Left lung (tissue), 10 donors: Measurements from ENCODE around the gene NUDCD3. TPM values are rescaled to one million over a fixed set of nuclear protein-coding genes. Genes with fewer than 3 reads are reported as not detected.

Experiments
- ATAC-seq: fragments of 200-7000 bp; cut with Tn5 transposase; one replicate; pipeline ENCODE4 v1.9.1; 2020; ENCODE audit warnings: moderate library complexity
- DNase-seq, 4 donors: peaks; one replicate each; pipeline ENCODE4 v3.0.0-alpha.2; 2013 to 2020
- H3K27ac ChIP-seq, 2 donors: fragments of 200-600 bp; sonication (generic) in 1 of 2; one replicate each; pipeline versions ENCODE4 v1.5.0 to v1.8.0; 2020 to 2021
- H3K27me3 ChIP-seq, 2 donors: fragments of 200-600 bp; sonication (generic) in 1 of 2; one replicate each; pipeline versions ENCODE4 v1.5.0 to v1.8.0; 2020 to 2021
- H3K36me3 ChIP-seq, 2 donors: fragments of 200-600 bp; sonication (generic) in 1 of 2; one replicate each; pipeline versions ENCODE4 v1.5.0 to v1.8.0; 2020 to 2021
- H3K4me1 ChIP-seq, 2 donors: fragments of 200-600 bp; one replicate each; pipeline ENCODE4 v1.8.0; 2021
- H3K4me3 ChIP-seq, 2 donors: fragments of 200-600 bp; sonication (generic) in 1 of 2; one replicate each; pipeline versions ENCODE4 v1.5.0 to v1.8.0; 2020 to 2021; ENCODE audit warnings: mild to moderate bottlenecking in 1 of 2
- H3K9me3 ChIP-seq, 2 donors: fragments of 200-600 bp; sonication (generic) in 1 of 2; one replicate each; pipeline versions ENCODE4 v1.5.0 to v1.8.0; 2020 to 2021
- CTCF ChIP-seq, 2 donors: fragments of 200-600 bp; sonication (generic) in 1 of 2; IDR thresholded peaks; one replicate each; pipeline versions ENCODE4 v1.5.0 to v1.8.0; 2021; ENCODE audit warnings: antibody characterized with exemption in 2 of 2
- intact Hi-C, 2 donors: fragments of 100-400 bp; cut with DNase I; formaldehyde crosslinking; loops; one replicate each; pipeline versions ENCODE4 v1.11.2 to v1.14.2; 2022
- polyA plus RNA-seq, 6 donors: library from polyadenylated mRNA; unstranded; fragments of 120-200 nt; gene quantifications; one replicate each; pipeline ENCODE4 v1.2.1, GENCODE V29; 2013; ENCODE audit not compliant: insufficient read length in 6 of 6
- total RNA-seq, 2 donors: library from RNA; stranded (reverse); fragmentation: NEBNext Ultra II Directional; extraction: Animal tissue kit (Norgen Biotek cat#: 25700); gene quantifications; one replicate each; pipeline ENCODE4 v1.2.1, GENCODE V29; 2021
- donor health status: DM: no; HTN: yes; CAD: no.
- donor health status: DM: no; HTN: no; CAD: no.

Gene NUDCD3
- total and polyA plus RNA-seq, 8 donors = 88.6 to 101 (median 90.7) TPM

GRCh38 chr7:44341401-44341800, 149.1 kb downstream of the NUDCD3 start:
- H3K36me3 ChIP-seq = no peaks in the 10 kb centered on the region
- no peak for TF ChIP-seq CTCF (IDR thresholded peaks at IDR 0.05)
- H3K4me3 ChIP-seq = no peak overlapping the region
- no peak overlapping the region for H3K27ac ChIP-seq
- intact Hi-C loops = no loop called here
- no peak for ATAC-seq
- H3K4me1 ChIP-seq = no peaks in the 10 kb centered on the region
- peaks cover 0 to 11% of the 10 kb centered on the region in 2 donors for H3K9me3 ChIP-seq
- peaks cover 0 to 5% of the 10 kb centered on the region in 2 donors for H3K27me3 ChIP-seq
- no peak for DNase-seq

- Histone ChIP-seq H3K4me1 (no peaks in the 10 kb centered on the region), H3K9me3 (peaks cover 0 to 12% of the 10 kb centered on the region in 2 donors), H3K36me3 (no peaks in the 10 kb centered on the region), H3K27ac (no peak overlapping the region), H3K4me3 (no peak overlapping the region), H3K27me3 (no peaks in the 10 kb centered on the region)
- intact Hi-C loops = no loop called here
- no peak for DNase-seq
- no peak for TF ChIP-seq CTCF (IDR thresholded peaks at IDR 0.05)
- ATAC-seq = no peak
Measured at GRCh38 chr7:44338600-44338999, 151.9 kb downstream of the NUDCD3 start.

- Histone ChIP-seq H3K9me3 (peaks cover 0 to 7% of the 10 kb centered on the region in 2 donors), H3K4me1 (no peaks in the 10 kb centered on the region), H3K27ac (no peak overlapping the region), H3K27me3 (no peaks in the 10 kb centered on the region), H3K4me3 (no peak overlapping the region), H3K36me3 (no peaks in the 10 kb centered on the region)
- intact Hi-C loops = no loop called here
- DNase-seq (no peak), ATAC-seq (no peak)
- TF ChIP-seq CTCF (IDR thresholded peaks at IDR 0.05) = no peak
Measured at GRCh38 chr7:44336491-44336890, 154.0 kb downstream of the NUDCD3 start.

- Histone ChIP-seq H3K4me1 (no peaks in the 10 kb centered on the region), H3K36me3 (no peaks in the 10 kb centered on the region), H3K27me3 (no peaks in the 10 kb centered on the region), H3K9me3 (peaks cover 0 to 7% of the 10 kb centered on the region in 2 donors), H3K4me3 (no peak overlapping the region), H3K27ac (no peak overlapping the region)
- ATAC-seq (no peak), DNase-seq (no peak)
- TF ChIP-seq CTCF (IDR thresholded peaks at IDR 0.05) = no peak
- intact Hi-C loops = no loop called here
Measured at GRCh38 chr7:44335184-44335583, 155.3 kb downstream of the NUDCD3 start.

- Histone ChIP-seq H3K4me1 (no peaks in the 10 kb centered on the region), H3K4me3 (no peak overlapping the region), H3K36me3 (no peaks in the 10 kb centered on the region), H3K9me3 (peaks cover 0 to 7% of the 10 kb centered on the region in 2 donors), H3K27ac (no peak overlapping the region), H3K27me3 (no peaks in the 10 kb centered on the region)
- ATAC-seq (no peak), DNase-seq (peak in 1 of 4 donors; percentile 63)
- intact Hi-C loops = no loop called here
- no peak for TF ChIP-seq CTCF (IDR thresholded peaks at IDR 0.05)
Measured at GRCh38 chr7:44334734-44335097, 155.7 kb downstream of the NUDCD3 start.
